Activated naive CD8-positive, alpha-beta T cell treated with anti-CD3 and anti-CD28 coated beads, Interleukin-2, amount 10 ng/mL, durations not matched to agents 7 days and 5 days (primary cell): Measurements from ENCODE around the gene INSL3. TPM values are rescaled to one million over a fixed set of nuclear protein-coding genes. Genes with fewer than 3 reads are reported as not detected.
A peak's percentile ranks its signal among the peaks of the same experiment; 100 is the strongest.

Source experiments
- ATAC-seq: fragments of 150-1000 bp; cut with Tn5 transposase; one replicate; pipeline ENCODE4 v1.10.0; 2021; ENCODE audit warnings: low read depth, moderate library complexity
- POLR2A ChIA-PET: fragments of 350-600 bp; sonication (Branson Sonifier 250); formaldehyde crosslinking; loops from one replicate; lab custom pipeline; 2021; ENCODE audit warnings: antibody characterized with exemption; lab: Charles Lee
- DNase-seq: peaks from one replicate; pipeline ENCODE4 v3.0.0; 2021
- H3K27ac Mint-ChIP-seq: one replicate; pipeline ENCODE4 v1.8.0; 2022; ENCODE audit warnings: mild to moderate bottlenecking, mixed read lengths
- H3K27me3 Mint-ChIP-seq: one replicate; pipeline ENCODE4 v1.8.0; 2022; ENCODE audit warnings: mild to moderate bottlenecking, moderate library complexity, mixed read lengths
- H3K36me3 Mint-ChIP-seq: one replicate; pipeline ENCODE4 v1.8.0; 2021; ENCODE audit warnings: mild to moderate bottlenecking, mixed read lengths
- H3K4me1 Mint-ChIP-seq: one replicate; pipeline ENCODE4 v1.8.0; 2021; ENCODE audit warnings: mixed read lengths
- H3K4me3 Mint-ChIP-seq: one replicate; pipeline ENCODE4 v1.8.0; 2022; ENCODE audit warnings: mild to moderate bottlenecking, moderate library complexity, mixed read lengths
- H3K9me3 Mint-ChIP-seq: one replicate; pipeline ENCODE4 v1.8.0; 2021; ENCODE audit warnings: mixed read lengths
- total RNA-seq, 2 experiments: library from RNA; stranded (reverse); gene quantifications; one replicate each; pipeline ENCODE4 v1.2.3, GENCODE V29; 2021

INSL3 gene
- total RNA-seq, 2 experiments from 2014 or later, result 1.6 to 2.9 TPM

- DNase-seq, result no peak
- H3K4me3 Mint-ChIP-seq, result peak overlapping the region; percentile 95
- no peaks in the 10 kb centered on the region for H3K27me3 Mint-ChIP-seq
- no peak for ATAC-seq
- peak overlapping the region; percentile 91 for H3K27ac Mint-ChIP-seq
- POLR2A ChIA-PET, result interaction anchor here (0.6 to 3.8 kb wide), 10 partner anchors 10 to 363 kb away, joined by 3 to 195 read pairs (median 5); partner anchors contain the start of genes CCDC124, JAK3 and SLC5A5
- no peaks in the 10 kb centered on the region for H3K9me3 Mint-ChIP-seq
- peaks cover 21% of the 10 kb centered on the region for H3K36me3 Mint-ChIP-seq
- peaks cover 25% of the 10 kb centered on the region for H3K4me1 Mint-ChIP-seq
Observed at GRCh38 chr19:17860331-17860992, 39.1 kb upstream of the INSL3 start.

GRCh38 chr19:17859533-17860330 lies 38.4 kb upstream of the INSL3 start, which contains the start of gene RPL18A:
RPL18A (plus strand) TSS chr19:17859910; CDS start chr19:17859957, 47 bp downstream.
- H3K4me3 Mint-ChIP-seq, result peak within 1 kb of the TSS; percentile 95

GRCh38 chr19:17855280-17856152 lies 34.2 kb upstream of the INSL3 start:
- Mint-ChIP-seq H3K27me3 (no peaks in the 10 kb centered on the region), H3K9me3 (no peaks in the 10 kb centered on the region), H3K4me3 (no peak overlapping the region), H3K4me1 (peaks cover 19% of the 10 kb centered on the region), H3K36me3 (peaks cover 11% of the 10 kb centered on the region), H3K27ac (peak overlapping the region; percentile 52)
- POLR2A ChIA-PET, result interaction anchor here (0.6 to 1.5 kb wide), 7 partner anchors 9 to 332 kb away, joined by 3 to 4 read pairs (median 3); partner anchors contain the start of genes CCDC124, FCHO1 and SLC5A5
- ATAC-seq (peak; percentile 28), DNase-seq (peak; percentile 95)

More at GRCh38 chr19:17859533-17860330, 38.4 kb upstream of the INSL3 start, which contains the start of gene RPL18A:
- peak; percentile 94 for ATAC-seq
- H3K4me1 Mint-ChIP-seq, result peaks cover 23% of the 10 kb centered on the region
- POLR2A ChIA-PET, result interaction anchor here (0.6 to 3.8 kb wide), 25 partner anchors 8 to 463 kb away, joined by 3 to 195 read pairs (median 4); partner anchors contain the start of genes B3GNT3, CCDC124, FCHO1 and JAK3
- peak; percentile 94 for DNase-seq
- peaks cover 21% of the 10 kb centered on the region for H3K36me3 Mint-ChIP-seq
- peak within 1 kb of the TSS; percentile 91 for H3K27ac Mint-ChIP-seq
- H3K27me3 Mint-ChIP-seq, result no peaks in the 10 kb centered on the region
- H3K9me3 Mint-ChIP-seq, result no peaks in the 10 kb centered on the region

GRCh38 chr19:17854061-17854460 lies 32.7 kb upstream of the INSL3 start:
- H3K36me3 Mint-ChIP-seq, result peaks cover 5% of the 10 kb centered on the region
- no peaks in the 10 kb centered on the region for H3K9me3 Mint-ChIP-seq
- DNase-seq, result no peak
- H3K27ac Mint-ChIP-seq, result no peak overlapping the region
- no peaks in the 10 kb centered on the region for H3K27me3 Mint-ChIP-seq
- ATAC-seq, result no peak
- peaks cover 28% of the 10 kb centered on the region for H3K4me1 Mint-ChIP-seq
- POLR2A ChIA-PET, result interaction anchor here (0.6 to 1.3 kb wide), 2 partner anchors 8 to 545 kb away, joined by 4 read pairs; no protein-coding TSS in a partner anchor
- H3K4me3 Mint-ChIP-seq, result no peak overlapping the region

GRCh38 chr19:17848595-17849292 lies 27.4 kb upstream of the INSL3 start:
- ATAC-seq, result no peak
- POLR2A ChIA-PET, result interaction anchor here (1.1 to 2.8 kb wide), 6 partner anchors 11 to 84 kb away, joined by 5 to 20 read pairs (median 12); partner anchors contain the start of genes CCDC124 and RPL18A
- peak overlapping the region; percentile 94 for H3K27ac Mint-ChIP-seq

GRCh38 chr19:17847538-17848366 lies 26.4 kb upstream of the INSL3 start, which contains the start of gene JAK3:
JAK3 (minus strand) TSS chr19:17847982; CDS start chr19:17844417, 3,565 bp downstream.
- H3K4me3 Mint-ChIP-seq, result peak within 1 kb of the TSS; percentile 94
- H3K9me3 Mint-ChIP-seq, result no peaks in the 10 kb centered on the region
- DNase-seq, result peak; percentile 86
- peaks cover 20% of the 10 kb centered on the region for H3K36me3 Mint-ChIP-seq
- peaks cover 48% of the 10 kb centered on the region for H3K4me1 Mint-ChIP-seq
- peak within 1 kb of the TSS; percentile 94 for H3K27ac Mint-ChIP-seq
- peak; percentile 84 for ATAC-seq
- H3K27me3 Mint-ChIP-seq, result no peaks in the 10 kb centered on the region
- POLR2A ChIA-PET, result interaction anchor here (0.6 to 2.0 kb wide), 12 partner anchors 9 to 291 kb away, joined by 3 to 16 read pairs (median 4); partner anchors contain the start of genes CCDC124, FCHO1 and RPL18A

More at GRCh38 chr19:17848595-17849292, 27.4 kb upstream of the INSL3 start:
- Mint-ChIP-seq H3K27me3 (no peaks in the 10 kb centered on the region), H3K4me1 (peaks cover 47% of the 10 kb centered on the region), H3K4me3 (peak overlapping the region; percentile 94), H3K36me3 (peaks cover 14% of the 10 kb centered on the region), H3K9me3 (no peaks in the 10 kb centered on the region)
- DNase-seq, result no peak

- POLR2A ChIA-PET, result interaction anchor here (1.1 to 1.6 kb wide), 2 partner anchors 8 to 16 kb away, joined by 3 to 4 read pairs; no protein-coding TSS in a partner anchor
- H3K36me3 Mint-ChIP-seq, result peaks cover 23% of the 10 kb centered on the region
- no peaks in the 10 kb centered on the region for H3K9me3 Mint-ChIP-seq
- ATAC-seq (no peak), DNase-seq (no peak)
- peak overlapping the region; percentile 94 for H3K27ac Mint-ChIP-seq
- peak overlapping the region; percentile 94 for H3K4me3 Mint-ChIP-seq
- peaks cover 43% of the 10 kb centered on the region for H3K4me1 Mint-ChIP-seq
- no peaks in the 10 kb centered on the region for H3K27me3 Mint-ChIP-seq
Observed at GRCh38 chr19:17846146-17846545, 24.8 kb upstream of the INSL3 start.

- Mint-ChIP-seq H3K4me3 (no peak overlapping the region), H3K9me3 (no peaks in the 10 kb centered on the region), H3K36me3 (peaks cover 36% of the 10 kb centered on the region), H3K27ac (peak overlapping the region; percentile 94), H3K4me1 (peaks cover 27% of the 10 kb centered on the region), H3K27me3 (no peaks in the 10 kb centered on the region)
- ATAC-seq (no peak), DNase-seq (no peak)
- POLR2A ChIA-PET, result no interaction called here
Observed at GRCh38 chr19:17843908-17844490, 22.7 kb upstream of the INSL3 start.

GRCh38 chr19:17843292-17843827 lies 22.0 kb upstream of the INSL3 start:
- Mint-ChIP-seq H3K9me3 (no peaks in the 10 kb centered on the region), H3K36me3 (peaks cover 39% of the 10 kb centered on the region), H3K4me3 (no peak overlapping the region), H3K27ac (no peak overlapping the region), H3K4me1 (peaks cover 22% of the 10 kb centered on the region), H3K27me3 (no peaks in the 10 kb centered on the region)
- ATAC-seq, result no peak
- POLR2A ChIA-PET, result interaction anchor here (1.0 kb wide), 1 partner anchor 19 kb away, joined by 3 read pairs; no protein-coding TSS in a partner anchor
- no peak for DNase-seq

GRCh38 chr19:17842663-17843291 lies 21.5 kb upstream of the INSL3 start:
- DNase-seq, result no peak
- no peak overlapping the region for H3K4me3 Mint-ChIP-seq
- H3K4me1 Mint-ChIP-seq, result peaks cover 18% of the 10 kb centered on the region
- POLR2A ChIA-PET, result interaction anchor here (1.0 kb wide), 1 partner anchor 19 kb away, joined by 3 read pairs; no protein-coding TSS in a partner anchor
- no peaks in the 10 kb centered on the region for H3K27me3 Mint-ChIP-seq
- peaks cover 42% of the 10 kb centered on the region for H3K36me3 Mint-ChIP-seq
- ATAC-seq, result no peak
- no peak overlapping the region for H3K27ac Mint-ChIP-seq
- H3K9me3 Mint-ChIP-seq, result no peaks in the 10 kb centered on the region
